Natural killer cell treated with Interleukin-12 subunit alpha and Interleukin-12 subunit beta and Interleukin-15 and Interleukin-18, amount 100 ng/mL, for 72 hours (primary cell): ENCODE results near the gene CD37. TPM values are rescaled to one million over a fixed set of nuclear protein-coding genes. Genes with fewer than 3 reads are reported as not detected.
"Not testable (repeated sequence)": the region's sequence is repeated elsewhere in the genome, so short reads cannot be mapped to it uniquely, and the experiment has no call there.

Source experiments
- ATAC-seq, 2 donors: fragments of 150-1000 bp; cut with Tn5 transposase in 1 of 2; sonication (Bioruptor Pico), chemical (Tn5 transposase) in 1 of 2; 2 replicates each; pipeline ENCODE4 v1.10.0; 2021
- DNase-seq: peaks from one replicate; pipeline ENCODE4 v3.0.0; 2022; ENCODE audit warnings: low spot score
- H3K27ac Mint-ChIP-seq, 2 donors: 1 replicate in 1 of 2; 2 replicates in 1 of 2; pipeline ENCODE4 v1.8.0; 2022; ENCODE audit warnings: mixed read lengths in 2 of 2, mild to moderate bottlenecking in 1 of 2, moderate library complexity in 1 of 2
- H3K27me3 Mint-ChIP-seq, 2 donors: 1 replicate in 1 of 2; 2 replicates in 1 of 2; pipeline ENCODE4 v1.8.0; 2022; ENCODE audit warnings: mixed read lengths in 2 of 2
- H3K36me3 Mint-ChIP-seq: one replicate; pipeline ENCODE4 v1.8.0; 2022; ENCODE audit warnings: mixed read lengths
- H3K4me1 Mint-ChIP-seq, 2 donors: 1 replicate in 1 of 2; 2 replicates in 1 of 2; pipeline ENCODE4 v1.8.0; 2022; ENCODE audit warnings: low read depth in 2 of 2, mixed read lengths in 2 of 2, mild to moderate bottlenecking in 1 of 2
- H3K4me3 Mint-ChIP-seq: one replicate; pipeline ENCODE4 v1.8.0; 2022; ENCODE audit warnings: mixed read lengths
- H3K9me3 Mint-ChIP-seq: 2 replicates; pipeline ENCODE4 v1.8.0; 2022; ENCODE audit warnings: mixed read lengths
- total RNA-seq, 2 donors: library from RNA; stranded (reverse); gene quantifications; one replicate each; pipeline ENCODE4 v1.2.3, GENCODE V29; 2022

CD37 gene
- total RNA-seq, 2 donors from 2014 or later: 102 to 122 TPM

DNA sequence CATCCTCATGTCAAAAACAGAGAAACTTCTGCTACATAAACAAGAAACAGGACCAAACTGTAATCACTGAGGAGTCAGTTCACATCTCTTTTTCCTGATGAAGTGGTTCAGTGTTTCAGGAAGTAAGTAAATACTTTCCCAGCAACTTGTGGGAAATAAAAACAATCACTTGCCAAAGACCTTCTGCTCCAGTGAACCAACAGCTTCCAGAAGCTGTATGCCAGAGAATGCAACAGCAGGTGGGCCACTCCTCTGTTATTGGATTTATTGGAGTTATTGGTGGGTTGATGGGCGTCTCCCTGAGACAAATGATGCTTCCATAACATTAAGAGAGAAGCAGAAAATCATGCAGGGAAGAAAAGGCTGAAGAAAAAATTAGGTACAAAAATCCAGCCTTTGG, 20.1 kb upstream of the CD37 start:
- no peak for ATAC-seq
- peaks cover 22% of the 10 kb centered on the region for H3K36me3 Mint-ChIP-seq

DNA sequence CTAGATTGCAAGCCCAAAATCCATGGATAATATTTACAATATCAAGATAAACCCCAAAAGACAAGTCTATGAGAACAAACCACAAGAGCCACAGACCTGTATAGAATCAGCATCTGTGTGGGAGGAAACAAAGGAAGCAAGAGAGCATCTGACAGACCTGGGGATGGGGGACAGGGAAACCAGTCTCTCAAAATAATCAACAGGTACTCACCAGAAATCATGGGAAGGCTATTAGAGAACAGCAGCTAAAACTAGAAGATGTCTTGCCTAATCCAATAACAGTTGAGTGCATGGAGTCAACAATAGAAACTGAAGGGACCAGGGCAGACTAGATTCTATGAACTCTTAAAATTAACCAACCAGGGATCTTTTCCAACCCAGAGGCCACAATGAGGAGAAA, 18.9 kb upstream of the CD37 start:
- Mint-ChIP-seq H3K27ac (no peak overlapping the region), H3K9me3 (peaks cover 4% of the 10 kb centered on the region), H3K4me1 (peaks cover 6 to 12% of the 10 kb centered on the region in 2 donors), H3K36me3 (peaks cover 27% of the 10 kb centered on the region), H3K27me3 (no peaks in the 10 kb centered on the region), H3K4me3 (no peak overlapping the region)
- no peak for ATAC-seq
- DNase-seq: no peak

More for the DNA sequence above, 20.1 kb upstream of the CD37 start:
- Mint-ChIP-seq H3K27me3 (no peaks in the 10 kb centered on the region), H3K27ac (no peak overlapping the region), H3K4me1 (peaks cover 6 to 12% of the 10 kb centered on the region in 2 donors), H3K4me3 (no peak overlapping the region), H3K9me3 (peaks cover 4% of the 10 kb centered on the region)
- DNase-seq: no peak

DNA sequence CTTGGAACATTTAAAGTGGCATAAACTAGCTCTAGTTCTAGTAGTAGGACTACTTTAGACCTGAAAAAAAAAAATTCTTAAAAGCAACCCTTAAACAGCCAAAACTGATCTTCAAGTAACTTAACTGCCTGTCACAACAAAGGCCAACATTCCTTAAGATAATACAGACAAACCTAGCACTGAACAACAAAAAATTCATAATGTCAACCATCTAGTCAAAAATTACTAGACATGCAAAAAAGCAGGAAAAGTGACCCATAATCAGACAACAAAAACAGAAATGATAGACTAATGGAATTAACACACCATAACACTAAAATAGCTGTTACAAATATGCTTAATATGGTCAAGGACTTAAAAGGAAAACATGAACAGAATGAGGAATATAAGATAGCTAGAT, 16.9 kb upstream of the CD37 start:
- no peak overlapping the region for H3K4me3 Mint-ChIP-seq
- peaks cover 4% of the 10 kb centered on the region for H3K9me3 Mint-ChIP-seq
- no peak overlapping the region for H3K27ac Mint-ChIP-seq
- peaks cover 33% of the 10 kb centered on the region for H3K36me3 Mint-ChIP-seq
- H3K27me3 Mint-ChIP-seq: no peaks in the 10 kb centered on the region
- DNase-seq (no peak), ATAC-seq (no peak)
- peaks cover 6 to 12% of the 10 kb centered on the region in 2 donors for H3K4me1 Mint-ChIP-seq

DNA sequence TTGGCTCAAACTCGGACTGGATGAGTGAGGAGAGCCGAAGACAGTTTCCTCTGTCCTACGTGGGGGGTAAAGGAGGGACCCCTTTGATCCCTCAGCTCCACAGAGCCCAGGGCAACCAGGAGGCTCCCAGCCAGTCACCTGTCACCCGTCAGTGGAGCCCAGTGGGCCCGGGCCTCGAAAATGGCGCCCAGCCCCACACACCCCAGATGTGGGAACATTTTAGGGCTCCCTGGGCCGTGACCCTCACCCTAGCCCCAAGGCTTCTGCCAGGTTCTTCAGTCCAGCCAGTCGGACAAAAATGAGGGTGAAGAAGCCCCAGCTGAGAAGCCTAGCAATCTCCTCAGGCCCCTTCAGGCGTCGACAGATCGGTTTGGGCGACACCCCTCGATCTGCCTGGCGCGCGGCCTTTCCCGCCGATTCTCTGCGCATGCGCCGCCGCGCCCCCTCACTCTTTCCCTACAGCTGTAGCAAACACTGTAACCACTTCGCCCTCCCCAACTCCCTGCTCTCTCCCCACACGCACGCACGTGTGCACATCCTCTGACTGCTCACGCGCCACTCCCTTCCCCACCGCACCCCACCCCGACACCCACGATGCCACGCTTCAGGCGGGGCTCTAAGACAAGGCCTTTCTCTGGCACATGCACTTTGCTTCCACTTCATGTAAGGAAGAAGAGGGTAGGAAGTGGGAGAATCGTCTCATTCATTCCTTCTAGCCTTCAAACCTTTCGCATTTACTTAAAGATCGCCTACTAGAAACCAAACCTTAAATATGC, 10.2 kb upstream of the CD37 start, which contains the start of gene SLC6A16:
Gene SLC6A16, minus strand, starts transcription at position 391 of the 776 bp plus-strand sequence. CDS start 13,844 bp downstream, outside the sequence.
- H3K4me1 Mint-ChIP-seq: peaks cover 21 to 23% of the 10 kb centered on the region in 2 donors
- peaks cover 16% of the 10 kb centered on the region for H3K36me3 Mint-ChIP-seq
- ATAC-seq (no peak), DNase-seq (no peak)
- no peak within 1 kb of the TSS for H3K4me3 Mint-ChIP-seq
- H3K9me3 Mint-ChIP-seq: no peaks in the 10 kb centered on the region
- H3K27ac Mint-ChIP-seq: peak within 1 kb of the TSS in 1 of 2 donors; percentile 42
- no peaks in the 10 kb centered on the region for H3K27me3 Mint-ChIP-seq

- H3K27me3 Mint-ChIP-seq, ATAC-seq, DNase-seq, H3K27ac Mint-ChIP-seq, H3K4me3 Mint-ChIP-seq, H3K9me3 Mint-ChIP-seq: not testable (repeated sequence)
- Mint-ChIP-seq H3K36me3 (peaks cover 18% of the 10 kb centered on the region), H3K4me1 (peaks cover 26 to 28% of the 10 kb centered on the region in 2 donors)
Measured at GRCh38 chr19:49325756-49326155, 9.4 kb upstream of the CD37 start.

GRCh38 chr19:49326165-49326704, 9.0 kb upstream of the CD37 start:
- ATAC-seq: no peak
- peak overlapping the region in 1 of 2 donors; percentile 42 for H3K27ac Mint-ChIP-seq
- peaks cover 26 to 28% of the 10 kb centered on the region in 2 donors for H3K4me1 Mint-ChIP-seq
- no peaks in the 10 kb centered on the region for H3K9me3 Mint-ChIP-seq
- H3K4me3 Mint-ChIP-seq: no peak overlapping the region
- no peaks in the 10 kb centered on the region for H3K27me3 Mint-ChIP-seq
- no peak for DNase-seq
- peaks cover 16% of the 10 kb centered on the region for H3K36me3 Mint-ChIP-seq

DNA sequence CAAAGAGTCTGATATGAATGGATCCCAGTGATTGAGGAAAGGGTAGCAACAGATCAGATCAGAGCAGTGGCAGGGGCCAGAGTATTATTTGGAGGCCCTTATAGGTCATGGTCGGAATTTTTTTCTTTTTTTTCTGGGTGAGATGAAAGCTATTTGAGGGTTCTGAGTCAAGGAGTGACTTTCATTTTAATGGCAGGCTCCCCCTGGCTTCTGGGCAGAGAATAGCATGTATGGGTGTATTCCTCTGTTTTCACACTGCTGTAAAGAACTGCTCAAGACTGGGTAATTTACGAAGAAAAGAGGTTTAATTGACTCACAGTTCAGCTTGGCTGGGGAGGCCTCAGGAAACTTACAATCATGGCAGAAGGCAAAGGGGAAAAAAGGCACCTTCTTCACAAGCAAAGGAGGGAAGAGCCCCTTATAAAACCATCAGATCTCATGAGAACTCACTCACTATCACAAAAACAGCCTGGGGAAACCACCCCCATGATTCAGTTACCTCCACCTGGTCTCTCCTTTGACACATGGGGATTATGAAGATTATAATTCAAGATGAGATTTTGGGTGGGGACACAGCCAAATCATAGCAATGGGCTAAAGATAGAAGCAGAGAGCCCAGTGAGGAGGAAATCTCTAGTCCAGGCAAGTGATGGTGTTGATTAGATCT, 7.2 kb upstream of the CD37 start:
- Mint-ChIP-seq H3K36me3 (peaks cover 13% of the 10 kb centered on the region), H3K27ac (peak overlapping the region in 1 of 2 donors; percentile 15), H3K9me3 (no peaks in the 10 kb centered on the region), H3K4me1 (peaks cover 32 to 38% of the 10 kb centered on the region in 2 donors), H3K4me3 (no peak overlapping the region), H3K27me3 (no peaks in the 10 kb centered on the region)
- peak; percentile 55 to 67 for ATAC-seq
- peak; percentile 64 for DNase-seq

- peaks cover 35 to 43% of the 10 kb centered on the region in 2 donors for H3K4me1 Mint-ChIP-seq
- no peak overlapping the region for H3K27ac Mint-ChIP-seq
- peaks cover 7% of the 10 kb centered on the region for H3K36me3 Mint-ChIP-seq
Measured at GRCh38 chr19:49328741-49329140, 6.5 kb upstream of the CD37 start.

GRCh38 chr19:49331187-49331586, 4.0 kb upstream of the CD37 start:
- not testable (repeated sequence) for DNase-seq, H3K27ac Mint-ChIP-seq, H3K9me3 Mint-ChIP-seq, ATAC-seq, H3K27me3 Mint-ChIP-seq, H3K4me3 Mint-ChIP-seq, H3K36me3 Mint-ChIP-seq
- peaks cover 59% of the 10 kb centered on the region in 2 donors for H3K4me1 Mint-ChIP-seq

More at GRCh38 chr19:49328741-49329140, 6.5 kb upstream of the CD37 start:
- ATAC-seq (no peak), DNase-seq (no peak)
- Mint-ChIP-seq H3K9me3 (no peaks in the 10 kb centered on the region), H3K4me3 (no peak overlapping the region), H3K27me3 (no peaks in the 10 kb centered on the region)

- Mint-ChIP-seq H3K36me3 (peaks cover 7% of the 10 kb centered on the region), H3K27ac (peak overlapping the region in 1 of 2 donors; percentile 100), H3K27me3 (no peaks in the 10 kb centered on the region), H3K4me1 (peaks cover 61 to 64% of the 10 kb centered on the region in 2 donors), H3K4me3 (no peak overlapping the region), H3K9me3 (no peaks in the 10 kb centered on the region)
- peak; percentile 70 to 78 for ATAC-seq
- DNase-seq: peak; percentile 68
Measured at GRCh38 chr19:49331616-49332055, 3.6 kb upstream of the CD37 start.

GRCh38 chr19:49332691-49333417, 2.4 kb upstream of the CD37 start:
- ATAC-seq, H3K27me3 Mint-ChIP-seq, DNase-seq, H3K9me3 Mint-ChIP-seq: not testable (repeated sequence)
- H3K27ac Mint-ChIP-seq: peak overlapping the region; percentile 100
- H3K36me3 Mint-ChIP-seq: peaks cover 14% of the 10 kb centered on the region
- H3K4me1 Mint-ChIP-seq: peaks cover 63 to 64% of the 10 kb centered on the region in 2 donors
- peak overlapping the region; percentile 100 for H3K4me3 Mint-ChIP-seq

DNA sequence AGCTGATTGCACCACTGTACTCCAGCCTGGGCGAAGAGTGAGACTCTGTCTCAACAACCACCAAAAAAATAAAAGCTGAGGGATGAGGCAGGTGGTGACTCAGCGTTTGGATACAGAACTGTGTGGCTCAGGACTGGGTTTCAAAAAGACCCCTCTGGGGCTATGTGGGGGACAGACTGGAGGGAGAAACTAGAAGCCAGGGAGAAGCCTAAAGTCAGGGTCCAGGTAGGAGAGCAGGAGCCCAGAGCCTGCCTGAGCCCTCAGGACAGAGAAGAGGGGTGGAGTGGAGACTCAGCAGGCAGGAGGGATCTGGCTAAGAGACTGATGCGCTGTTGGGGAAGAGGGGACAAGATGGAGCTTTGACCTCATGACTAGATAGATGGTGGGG, 1.8 kb upstream of the CD37 start:
- no peak for DNase-seq
- peaks cover 62 to 64% of the 10 kb centered on the region in 2 donors for H3K4me1 Mint-ChIP-seq

DNA sequence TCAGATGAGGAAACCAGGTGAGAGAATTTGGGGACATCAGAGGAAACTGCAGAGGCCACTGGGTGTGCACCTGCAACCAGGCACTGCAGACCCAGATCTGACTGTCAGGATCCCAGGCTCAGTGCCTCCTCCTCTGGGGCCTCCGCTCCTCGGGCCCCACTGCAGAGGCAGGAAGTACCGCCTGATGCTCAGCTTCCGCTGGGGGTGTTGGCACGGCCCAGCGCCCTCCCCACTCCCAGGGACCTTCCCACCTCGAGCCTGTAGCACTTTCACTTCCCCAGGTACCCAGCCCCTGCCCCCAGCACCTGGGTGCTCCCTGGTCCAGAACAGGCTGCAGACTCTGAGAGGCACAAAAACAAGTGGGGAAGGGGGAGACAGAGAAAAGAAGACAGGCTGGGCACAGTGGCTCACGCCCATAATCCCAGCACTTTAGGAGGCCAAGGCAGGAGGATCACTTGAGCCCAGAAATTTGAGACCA, 1.4 kb upstream of the CD37 start:
- DNase-seq (peak; percentile 82), ATAC-seq (peak; percentile 74 to 78)
- Mint-ChIP-seq H3K27ac (peak overlapping the region; percentile 100), H3K9me3 (no peaks in the 10 kb centered on the region), H3K4me1 (peaks cover 63 to 64% of the 10 kb centered on the region in 2 donors), H3K27me3 (no peaks in the 10 kb centered on the region), H3K4me3 (peak overlapping the region; percentile 100), H3K36me3 (peaks cover 14% of the 10 kb centered on the region)

More for the DNA sequence above, 1.8 kb upstream of the CD37 start:
- no peaks in the 10 kb centered on the region for H3K9me3 Mint-ChIP-seq
- H3K36me3 Mint-ChIP-seq: peaks cover 14% of the 10 kb centered on the region
- peak overlapping the region; percentile 100 for H3K4me3 Mint-ChIP-seq
- H3K27ac Mint-ChIP-seq: peak overlapping the region; percentile 100
- ATAC-seq: no peak
- H3K27me3 Mint-ChIP-seq: no peaks in the 10 kb centered on the region
